ENCODE data around the gene COL6A2.
"Not testable (repeated sequence)": the region's sequence is repeated elsewhere in the genome, so short reads cannot be mapped to it uniquely, and the experiment has no call there.

The COL6A2 gene

GRCh38 chr21:46095814-46096595 is 1.9 kb upstream of the COL6A2 start:
- DNase-seq = no peak

GRCh38 chr21:46096596-46097335 is 1.1 kb upstream of the COL6A2 start:
- no peak for DNase-seq

GRCh38 chr21:46098303-46099141 is 610 bp downstream of the COL6A2 start:
- no peak for DNase-seq

GRCh38 chr21:46099476-46099875 is 1.6 kb downstream of the COL6A2 start:
- no peak for DNase-seq

GRCh38 chr21:46100020-46100419 is 2.1 kb downstream of the COL6A2 start:
- DNase-seq = no peak

GRCh38 chr21:46100426-46100825 is 2.5 kb downstream of the COL6A2 start:
- DNase-seq = no peak

GRCh38 chr21:46100906-46101305 is 3.0 kb downstream of the COL6A2 start:
- no peak for DNase-seq

- DNase-seq = no peak
Observed at GRCh38 chr21:46104104-46104503, 6.2 kb downstream of the COL6A2 start.

GRCh38 chr21:46107376-46107775 is 9.5 kb downstream of the COL6A2 start:
- not testable (repeated sequence) for DNase-seq

- DNase-seq = no peak
Observed at GRCh38 chr21:46108827-46109312, 11.0 kb downstream of the COL6A2 start.

GRCh38 chr21:46109313-46110221 is 11.7 kb downstream of the COL6A2 start:
- no peak for DNase-seq

- DNase-seq = no peak
Observed at GRCh38 chr21:46110499-46111192, 12.7 kb downstream of the COL6A2 start.

GRCh38 chr21:46111193-46111571 is 13.3 kb downstream of the COL6A2 start:
- DNase-seq = no peak

GRCh38 chr21:46111857-46112724 is 14.2 kb downstream of the COL6A2 start:
- no peak for DNase-seq

GRCh38 chr21:46112725-46113215 is 14.9 kb downstream of the COL6A2 start:
- no peak for DNase-seq

- DNase-seq = no peak
Observed at GRCh38 chr21:46113497-46114176, 15.7 kb downstream of the COL6A2 start.

GRCh38 chr21:46114963-46115362 is 17.1 kb downstream of the COL6A2 start:
- DNase-seq = no peak

GRCh38 chr21:46115441-46116188 is 17.7 kb downstream of the COL6A2 start:
- DNase-seq = no peak
